ENCODE results near the gene TLN1.

The TLN1 gene

DNA sequence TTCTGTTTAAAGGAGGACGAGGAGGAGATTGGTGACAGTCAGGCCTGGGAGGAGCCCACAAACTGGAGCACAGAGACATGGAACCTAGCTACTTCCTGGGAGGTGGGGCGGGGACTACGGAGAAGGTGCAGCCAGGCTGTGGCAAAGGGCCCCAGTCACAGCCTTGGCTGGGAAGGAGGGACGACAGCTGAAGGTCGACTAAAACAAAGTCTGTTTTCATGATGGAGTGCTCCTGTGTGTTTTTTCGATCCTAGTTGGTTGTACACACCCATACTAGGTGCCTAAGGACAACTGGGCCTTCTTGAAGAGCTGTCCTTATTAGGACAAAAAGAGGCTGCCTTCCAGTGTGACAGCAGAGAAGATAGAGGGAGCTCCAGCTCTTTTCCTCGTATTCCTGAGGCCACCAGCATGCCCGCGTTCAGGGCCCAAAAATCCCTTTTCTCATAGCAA lies 71.0 kb downstream of the TLN1 start:
- Histone ChIP-seq H3K36me3 (ENCODE audit: control insufficient read depth in 5 of 5, insufficient read depth in 5 of 5, low read length in 5 of 5) (peaks cover 0 to 20% (median 11%) of the 10 kb centered on the region in 5 donors), H3K27ac (ENCODE audit: low read depth, low read length) (peak overlapping the region; percentile 95), H3K4me1 (ENCODE audit: control insufficient read depth in 5 of 5, insufficient read depth in 5 of 5, low read length in 5 of 5) (peaks cover 17 to 59% (median 48%) of the 10 kb centered on the region in 5 donors), H3K9me3 (ENCODE audit: control insufficient read depth in 5 of 5, low read length in 5 of 5) (no peaks in the 10 kb centered on the region), H3K4me3 (ENCODE audit: low read depth in 1 of 5, low read length in 5 of 5) (peak overlapping the region in 1 of 5 donors; percentile 25), H3K27me3 (ENCODE audit: control insufficient read depth in 5 of 5, insufficient read depth in 4 of 5, low read length in 5 of 5) (no peaks in the 10 kb centered on the region), H3K9ac (ENCODE audit: low read length in 5 of 5) (peak overlapping the region in 3 of 5 donors; percentile 43 to 94 (median 51))

DNA sequence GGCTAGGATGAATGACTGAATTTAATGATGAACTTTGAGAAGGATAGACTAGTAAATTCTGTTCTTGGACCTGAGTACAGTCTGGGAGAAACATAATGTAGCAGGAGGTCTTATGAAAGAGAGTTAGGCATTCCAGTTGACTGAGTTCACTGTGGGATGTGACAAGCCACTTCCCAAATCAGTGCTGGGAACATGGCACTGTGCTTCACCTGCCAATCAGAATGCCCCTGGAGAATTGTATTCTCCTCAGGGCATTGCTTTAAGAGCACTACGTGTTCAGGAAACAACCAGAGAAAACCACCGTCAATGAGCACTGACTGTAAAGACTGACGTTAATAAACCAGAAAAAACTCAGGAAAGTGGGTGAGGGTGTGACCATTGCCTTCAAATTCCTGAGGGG lies 72.7 kb downstream of the TLN1 start:
- no peaks in the 10 kb centered on the region for H3K9me3 ChIP-seq (ENCODE audit: control insufficient read depth in 5 of 5, low read length in 5 of 5)
- peaks cover 0 to 20% (median 11%) of the 10 kb centered on the region in 5 donors for H3K36me3 ChIP-seq (ENCODE audit: control insufficient read depth in 5 of 5, insufficient read depth in 5 of 5, low read length in 5 of 5)
- H3K4me3 ChIP-seq (ENCODE audit: low read depth in 1 of 5, low read length in 5 of 5), result peak overlapping the region; percentile 85 to 97 (median 92)
- peaks cover 17 to 46% (median 35%) of the 10 kb centered on the region in 5 donors for H3K4me1 ChIP-seq (ENCODE audit: control insufficient read depth in 5 of 5, insufficient read depth in 5 of 5, low read length in 5 of 5)
- H3K9ac ChIP-seq (ENCODE audit: low read length in 5 of 5), result peak overlapping the region; percentile 93 to 100 (median 98)
- peak overlapping the region; percentile 95 for H3K27ac ChIP-seq (ENCODE audit: low read depth, low read length)
- H3K27me3 ChIP-seq (ENCODE audit: control insufficient read depth in 5 of 5, insufficient read depth in 4 of 5, low read length in 5 of 5), result no peaks in the 10 kb centered on the region

DNA sequence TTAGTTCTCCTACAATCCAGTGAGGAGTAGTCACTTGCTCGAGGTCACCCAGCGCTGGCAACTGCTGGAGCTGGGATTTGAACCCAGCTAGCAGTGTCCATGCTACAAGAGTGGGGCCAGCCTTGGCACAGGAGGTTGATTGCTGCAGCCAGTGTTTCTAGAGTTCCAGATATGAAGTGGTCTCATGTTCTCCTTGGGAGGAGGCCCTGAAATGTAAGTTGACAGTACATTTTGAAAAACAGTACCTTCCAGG lies 73.1 kb downstream of the TLN1 start:
- Histone ChIP-seq H3K9me3 (ENCODE audit: control insufficient read depth in 5 of 5, low read length in 5 of 5) (no peaks in the 10 kb centered on the region), H3K27me3 (ENCODE audit: control insufficient read depth in 5 of 5, insufficient read depth in 4 of 5, low read length in 5 of 5) (no peaks in the 10 kb centered on the region), H3K4me1 (ENCODE audit: control insufficient read depth in 5 of 5, insufficient read depth in 5 of 5, low read length in 5 of 5) (peaks cover 17 to 46% (median 35%) of the 10 kb centered on the region in 5 donors), H3K36me3 (ENCODE audit: control insufficient read depth in 5 of 5, insufficient read depth in 5 of 5, low read length in 5 of 5) (peaks cover 0 to 20% (median 11%) of the 10 kb centered on the region in 5 donors), H3K27ac (ENCODE audit: low read depth, low read length) (peak overlapping the region; percentile 95), H3K4me3 (ENCODE audit: low read depth in 1 of 5, low read length in 5 of 5) (peak overlapping the region; percentile 85 to 97 (median 92)), H3K9ac (ENCODE audit: low read length in 5 of 5) (peak overlapping the region; percentile 93 to 100 (median 98))

DNA sequence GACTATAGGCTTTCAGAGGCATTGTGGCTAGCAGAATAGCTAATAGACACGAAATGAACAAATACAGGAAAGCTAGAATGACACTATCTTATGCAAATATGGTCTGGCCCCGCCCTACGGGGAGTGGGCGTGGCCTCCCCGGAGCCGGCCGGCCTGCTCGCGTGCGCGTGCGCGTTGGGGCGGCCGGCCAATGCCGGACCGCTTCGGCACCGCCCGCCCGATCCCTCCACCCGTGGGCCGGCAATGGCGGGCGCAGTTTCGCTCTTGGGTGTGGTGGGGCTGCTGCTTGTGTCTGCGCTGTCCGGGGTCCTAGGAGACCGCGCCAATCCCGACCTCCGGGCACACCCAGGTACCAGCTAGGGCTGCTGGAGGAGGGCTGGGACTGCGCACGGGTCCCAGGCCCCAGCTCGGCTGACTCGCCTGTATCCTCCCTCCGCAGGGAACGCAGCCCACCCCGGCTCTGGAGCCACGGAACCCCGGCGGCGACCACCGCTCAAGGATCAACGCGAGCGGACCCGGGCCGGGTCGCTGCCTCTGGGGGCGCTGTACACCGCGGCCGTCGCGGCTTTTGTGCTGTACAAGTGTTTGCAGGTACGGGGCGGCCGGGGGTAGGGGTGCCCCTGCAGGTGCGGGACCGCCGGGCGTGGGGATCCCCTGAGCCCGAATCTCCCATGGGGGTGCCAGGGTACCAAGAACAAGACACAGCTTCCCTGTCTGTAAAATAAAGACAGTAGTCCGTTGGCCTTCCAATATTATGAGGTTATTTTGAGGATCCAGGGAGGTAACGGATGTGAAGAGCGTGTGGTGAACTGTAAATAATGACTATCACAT lies 73.6 kb downstream of the TLN1 start, which contains the start of gene CCDC107:
TSS of gene CCDC107 (plus strand) at position 156 of the 831 bp plus-strand sequence. CDS start at position 244, 88 bp downstream.
- Histone ChIP-seq H3K4me3 (ENCODE audit: low read depth in 1 of 5, low read length in 5 of 5) (peak within 1 kb of the TSS; percentile 85 to 97 (median 92)), H3K4me1 (ENCODE audit: control insufficient read depth in 5 of 5, insufficient read depth in 5 of 5, low read length in 5 of 5) (peaks cover 17 to 46% (median 35%) of the 10 kb centered on the region in 5 donors), H3K27me3 (ENCODE audit: control insufficient read depth in 5 of 5, insufficient read depth in 4 of 5, low read length in 5 of 5) (no peaks in the 10 kb centered on the region), H3K9me3 (ENCODE audit: control insufficient read depth in 5 of 5, low read length in 5 of 5) (no peaks in the 10 kb centered on the region), H3K9ac (ENCODE audit: low read length in 5 of 5) (peak within 1 kb of the TSS; percentile 93 to 100 (median 98)), H3K36me3 (ENCODE audit: control insufficient read depth in 5 of 5, insufficient read depth in 5 of 5, low read length in 5 of 5) (peaks cover 0 to 20% (median 11%) of the 10 kb centered on the region in 5 donors), H3K27ac (ENCODE audit: low read depth, low read length) (peak within 1 kb of the TSS; percentile 95)

DNA sequence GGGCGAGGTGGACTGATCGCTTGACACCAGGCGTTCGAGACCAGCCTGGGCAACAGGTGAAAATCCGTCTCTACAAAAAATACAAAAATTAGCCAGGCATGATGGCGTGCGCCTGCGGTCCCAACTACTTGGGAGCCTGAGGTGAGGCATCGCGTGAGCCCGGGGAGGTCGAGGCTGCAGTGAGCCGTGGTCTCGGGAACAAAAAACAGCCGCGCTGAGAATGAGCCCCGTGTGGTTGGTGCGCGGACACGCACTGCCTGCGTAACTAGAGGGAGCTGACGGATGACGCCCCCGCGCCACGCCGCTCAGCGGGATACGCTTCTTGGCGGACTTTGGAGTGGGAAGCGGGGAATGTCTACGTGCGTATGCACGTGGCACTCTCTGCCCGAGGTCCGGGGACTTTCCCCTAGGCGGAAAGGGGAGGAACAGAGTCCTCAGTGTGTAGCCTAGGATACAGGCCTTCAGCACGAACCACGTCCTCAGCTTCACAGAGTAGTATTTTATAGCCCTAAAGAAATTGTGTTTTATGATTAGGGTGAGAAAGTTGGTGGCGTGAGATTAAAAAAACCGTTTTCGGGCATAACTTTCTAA lies 74.4 kb downstream of the TLN1 start, which contains the start of gene RMRP:
TSS of gene RMRP (minus strand) at position 474 of the 591 bp plus-strand sequence.
- Histone ChIP-seq H3K27ac (ENCODE audit: low read depth, low read length) (peak within 1 kb of the TSS; percentile 95), H3K36me3 (ENCODE audit: control insufficient read depth in 5 of 5, insufficient read depth in 5 of 5, low read length in 5 of 5) (peaks cover 0 to 20% (median 11%) of the 10 kb centered on the region in 5 donors), H3K4me1 (ENCODE audit: control insufficient read depth in 5 of 5, insufficient read depth in 5 of 5, low read length in 5 of 5) (peaks cover 17 to 46% (median 39%) of the 10 kb centered on the region in 5 donors), H3K9me3 (ENCODE audit: control insufficient read depth in 5 of 5, low read length in 5 of 5) (no peaks in the 10 kb centered on the region), H3K27me3 (ENCODE audit: control insufficient read depth in 5 of 5, insufficient read depth in 4 of 5, low read length in 5 of 5) (no peaks in the 10 kb centered on the region), H3K4me3 (ENCODE audit: low read depth in 1 of 5, low read length in 5 of 5) (peak within 1 kb of the TSS; percentile 85 to 97 (median 92)), H3K9ac (ENCODE audit: low read length in 5 of 5) (peak within 1 kb of the TSS; percentile 93 to 100 (median 98))

DNA sequence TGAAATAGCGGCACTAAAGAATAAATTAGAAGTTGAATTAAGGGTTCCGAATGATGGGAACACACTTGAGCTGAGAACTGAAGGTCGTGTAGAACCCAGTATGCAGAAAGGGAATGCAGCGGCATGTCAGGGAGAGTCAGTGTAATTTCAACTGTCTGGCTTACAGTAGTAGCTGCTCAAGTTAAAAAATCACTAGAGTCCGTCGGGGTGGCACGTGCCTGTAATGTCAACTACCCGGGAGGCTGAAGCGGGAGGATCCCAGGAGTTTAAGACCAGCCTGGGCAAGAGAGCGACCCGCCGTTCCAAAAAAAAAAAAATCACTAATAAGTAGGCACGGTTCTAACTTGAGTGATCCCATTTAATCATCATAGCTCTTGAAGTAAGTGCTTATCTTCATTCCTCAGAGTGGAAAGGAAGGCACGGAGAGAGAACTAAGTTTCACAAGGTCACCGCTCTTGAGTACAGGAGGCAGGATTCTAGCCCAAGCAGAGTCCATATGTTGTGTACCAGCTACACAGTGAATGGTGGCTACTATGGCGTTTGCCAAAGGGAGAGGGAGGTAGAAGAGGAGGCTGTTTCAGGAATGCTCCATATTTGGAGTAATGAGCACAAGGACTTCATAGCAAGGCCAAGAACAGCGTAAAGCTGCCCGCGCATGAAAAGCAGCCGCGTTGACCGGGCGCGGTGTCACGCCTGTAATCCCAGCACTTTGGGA lies 75.0 kb downstream of the TLN1 start:
- Histone ChIP-seq H3K9me3 (ENCODE audit: control insufficient read depth in 5 of 5, low read length in 5 of 5) (no peaks in the 10 kb centered on the region), H3K4me1 (ENCODE audit: control insufficient read depth in 5 of 5, insufficient read depth in 5 of 5, low read length in 5 of 5) (peaks cover 17 to 48% (median 42%) of the 10 kb centered on the region in 5 donors), H3K27ac (ENCODE audit: low read depth, low read length) (peak overlapping the region; percentile 95), H3K27me3 (ENCODE audit: control insufficient read depth in 5 of 5, insufficient read depth in 4 of 5, low read length in 5 of 5) (no peaks in the 10 kb centered on the region), H3K36me3 (ENCODE audit: control insufficient read depth in 5 of 5, insufficient read depth in 5 of 5, low read length in 5 of 5) (peaks cover 0 to 16% (median 11%) of the 10 kb centered on the region in 5 donors), H3K9ac (ENCODE audit: low read length in 5 of 5) (peak overlapping the region; percentile 45 to 99 (median 81)), H3K4me3 (ENCODE audit: low read depth in 1 of 5, low read length in 5 of 5) (peak overlapping the region; percentile 57 to 97 (median 69))

DNA sequence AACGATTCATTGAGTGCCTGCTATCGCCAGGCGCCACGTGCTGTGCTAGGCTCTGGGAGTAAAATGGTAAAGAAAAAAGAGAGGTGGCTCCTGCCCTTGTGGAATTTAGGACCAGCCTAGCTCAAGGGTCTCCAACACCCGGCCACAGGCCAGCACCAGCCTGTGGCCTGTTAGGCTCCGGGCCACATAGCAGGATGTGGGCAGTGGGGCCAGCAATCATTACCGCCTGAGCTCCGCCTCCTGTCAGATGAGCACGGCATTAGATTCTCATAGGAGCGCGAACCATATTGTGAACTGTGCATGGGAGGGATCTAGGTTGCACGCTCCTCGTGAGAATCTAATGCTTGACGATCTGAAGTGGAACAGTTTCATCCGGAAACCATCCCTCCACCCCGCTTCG lies 75.6 kb downstream of the TLN1 start:
- Histone ChIP-seq H3K27me3 (ENCODE audit: control insufficient read depth in 5 of 5, insufficient read depth in 4 of 5, low read length in 5 of 5) (no peaks in the 10 kb centered on the region), H3K36me3 (ENCODE audit: control insufficient read depth in 5 of 5, insufficient read depth in 5 of 5, low read length in 5 of 5) (peaks cover 0 to 13% (median 11%) of the 10 kb centered on the region in 5 donors), H3K4me1 (ENCODE audit: control insufficient read depth in 5 of 5, insufficient read depth in 5 of 5, low read length in 5 of 5) (peaks cover 17 to 42% (median 41%) of the 10 kb centered on the region in 5 donors), H3K27ac (ENCODE audit: low read depth, low read length) (peak overlapping the region; percentile 95), H3K9ac (ENCODE audit: low read length in 5 of 5) (no peak overlapping the region), H3K9me3 (ENCODE audit: control insufficient read depth in 5 of 5, low read length in 5 of 5) (no peaks in the 10 kb centered on the region), H3K4me3 (ENCODE audit: low read depth in 1 of 5, low read length in 5 of 5) (no peak overlapping the region)

DNA sequence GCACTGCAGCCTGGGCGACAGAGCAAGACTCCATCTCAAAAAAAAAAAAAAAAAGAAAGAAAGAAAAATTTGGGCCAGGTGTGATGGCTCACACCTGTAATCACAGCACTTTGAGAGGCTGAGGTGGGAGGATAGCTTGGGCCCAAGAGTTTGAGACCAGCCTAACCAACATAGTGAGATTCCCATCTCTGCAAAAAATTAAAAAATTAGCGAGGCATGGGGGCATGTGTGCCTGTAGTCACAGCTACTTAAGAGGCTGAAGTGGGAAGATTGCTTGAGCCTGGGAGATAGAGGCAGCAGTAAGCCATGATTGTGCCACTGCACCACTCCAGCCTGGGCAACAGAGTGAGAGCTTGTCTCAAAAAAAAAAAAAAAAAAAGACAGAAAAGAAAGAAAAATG lies 78.4 kb downstream of the TLN1 start:
- Histone ChIP-seq H3K27ac (ENCODE audit: low read depth, low read length) (no peak overlapping the region), H3K27me3 (ENCODE audit: control insufficient read depth in 5 of 5, insufficient read depth in 4 of 5, low read length in 5 of 5) (no peaks in the 10 kb centered on the region), H3K4me3 (ENCODE audit: low read depth in 1 of 5, low read length in 5 of 5) (no peak overlapping the region)

DNA sequence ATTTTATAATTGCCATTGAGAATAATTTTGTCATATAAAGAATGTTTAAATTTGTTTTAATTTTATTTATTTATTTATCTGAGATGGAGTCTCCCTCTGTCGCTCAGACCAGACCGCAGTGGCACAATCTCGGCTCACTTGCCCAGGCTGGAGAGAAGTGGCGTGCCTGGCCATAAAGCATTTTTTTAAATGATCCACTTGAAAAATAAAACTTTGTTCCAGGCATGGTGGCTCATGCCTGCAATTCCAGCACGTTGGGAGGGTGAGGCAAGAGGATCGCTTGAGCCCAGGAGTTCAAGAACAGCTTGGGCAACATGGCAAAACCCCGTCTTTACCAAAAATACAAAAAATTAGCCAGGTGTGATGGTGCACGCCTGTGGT lies 79.2 kb downstream of the TLN1 start:
- peaks cover 9 to 49% (median 48%) of the 10 kb centered on the region in 5 donors for H3K4me1 ChIP-seq (ENCODE audit: control insufficient read depth in 5 of 5, insufficient read depth in 5 of 5, low read length in 5 of 5)
- H3K9ac ChIP-seq (ENCODE audit: low read length in 5 of 5), result peak overlapping the region in 1 of 5 donors; percentile 60
- no peak overlapping the region for H3K4me3 ChIP-seq (ENCODE audit: low read depth in 1 of 5, low read length in 5 of 5)
- H3K36me3 ChIP-seq (ENCODE audit: control insufficient read depth in 5 of 5, insufficient read depth in 5 of 5, low read length in 5 of 5), result no peaks in the 10 kb centered on the region
- no peaks in the 10 kb centered on the region for H3K9me3 ChIP-seq (ENCODE audit: control insufficient read depth in 5 of 5, low read length in 5 of 5)
- H3K27me3 ChIP-seq (ENCODE audit: control insufficient read depth in 5 of 5, insufficient read depth in 4 of 5, low read length in 5 of 5), result no peaks in the 10 kb centered on the region
- peak overlapping the region; percentile 98 for H3K27ac ChIP-seq (ENCODE audit: low read depth, low read length)

More for the DNA sequence above, 78.4 kb downstream of the TLN1 start:
- Histone ChIP-seq H3K4me1 (ENCODE audit: control insufficient read depth in 5 of 5, insufficient read depth in 5 of 5, low read length in 5 of 5) (peaks cover 8 to 42% (median 41%) of the 10 kb centered on the region in 5 donors), H3K36me3 (ENCODE audit: control insufficient read depth in 5 of 5, insufficient read depth in 5 of 5, low read length in 5 of 5) (no peaks in the 10 kb centered on the region), H3K9ac (ENCODE audit: low read length in 5 of 5) (no peak overlapping the region), H3K9me3 (ENCODE audit: control insufficient read depth in 5 of 5, low read length in 5 of 5) (no peaks in the 10 kb centered on the region)
